ENCODE results near the gene POLR2A.
"Not testable (repeated sequence)": the region's sequence is repeated elsewhere in the genome, so short reads cannot be mapped to it uniquely, and the experiment has no call there.

POLR2A gene

DNA sequence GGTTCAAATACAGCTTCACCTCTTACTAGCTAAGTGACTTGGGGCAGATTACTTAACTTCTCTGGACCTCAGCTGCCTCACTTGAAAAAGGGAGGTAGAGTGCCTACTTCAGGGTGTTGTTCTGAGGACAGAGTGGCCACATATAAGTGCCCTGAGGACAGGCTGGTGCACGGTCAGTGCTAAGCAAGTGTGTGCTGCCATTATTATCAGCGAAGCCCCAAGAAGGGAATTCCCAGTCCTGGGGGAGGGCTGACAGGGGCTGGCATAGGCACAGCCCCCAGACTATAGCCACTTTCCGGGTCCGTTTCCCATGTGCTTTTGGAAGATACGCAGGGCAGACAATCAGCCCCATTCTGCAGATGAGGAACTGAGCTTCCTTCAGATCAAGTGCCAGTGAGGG is 7.2 kb upstream of the POLR2A start:
- TF ChIP-seq, protein P1, sequence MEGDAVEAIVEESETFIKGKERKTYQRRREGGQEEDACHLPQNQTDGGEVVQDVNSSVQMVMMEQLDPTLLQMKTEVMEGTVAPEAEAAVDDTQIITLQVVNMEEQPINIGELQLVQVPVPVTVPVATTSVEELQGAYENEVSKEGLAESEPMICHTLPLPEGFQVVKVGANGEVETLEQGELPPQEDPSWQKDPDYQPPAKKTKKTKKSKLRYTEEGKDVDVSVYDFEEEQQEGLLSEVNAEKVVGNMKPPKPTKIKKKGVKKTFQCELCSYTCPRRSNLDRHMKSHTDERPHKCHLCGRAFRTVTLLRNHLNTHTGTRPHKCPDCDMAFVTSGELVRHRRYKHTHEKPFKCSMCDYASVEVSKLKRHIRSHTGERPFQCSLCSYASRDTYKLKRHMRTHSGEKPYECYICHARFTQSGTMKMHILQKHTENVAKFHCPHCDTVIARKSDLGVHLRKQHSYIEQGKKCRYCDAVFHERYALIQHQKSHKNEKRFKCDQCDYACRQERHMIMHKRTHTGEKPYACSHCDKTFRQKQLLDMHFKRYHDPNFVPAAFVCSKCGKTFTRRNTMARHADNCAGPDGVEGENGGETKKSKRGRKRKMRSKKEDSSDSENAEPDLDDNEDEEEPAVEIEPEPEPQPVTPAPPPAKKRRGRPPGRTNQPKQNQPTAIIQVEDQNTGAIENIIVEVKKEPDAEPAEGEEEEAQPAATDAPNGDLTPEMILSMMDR (conservative IDR thresholded peaks at IDR 0.05; ENCODE audit: low read depth), result no peak
- DNase-seq (ENCODE audit: low spot score), result no peak
- POLR2A ChIA-PET (ENCODE audit: low non-redundant PET), result interaction anchor here (0.5 to 0.6 kb wide), 2 partner anchors 18 to 28 kb away, joined by 3 to 5 read pairs; no protein-coding TSS in a partner anchor
- H3K27ac ChIP-seq, result peak overlapping the region; percentile 99
- CTCF ChIA-PET, result interaction anchor here (0.7 to 4.0 kb wide), 2 partner anchors 25 to 40 kb away, joined by 4 to 19 read pairs; no protein-coding TSS in a partner anchor

DNA sequence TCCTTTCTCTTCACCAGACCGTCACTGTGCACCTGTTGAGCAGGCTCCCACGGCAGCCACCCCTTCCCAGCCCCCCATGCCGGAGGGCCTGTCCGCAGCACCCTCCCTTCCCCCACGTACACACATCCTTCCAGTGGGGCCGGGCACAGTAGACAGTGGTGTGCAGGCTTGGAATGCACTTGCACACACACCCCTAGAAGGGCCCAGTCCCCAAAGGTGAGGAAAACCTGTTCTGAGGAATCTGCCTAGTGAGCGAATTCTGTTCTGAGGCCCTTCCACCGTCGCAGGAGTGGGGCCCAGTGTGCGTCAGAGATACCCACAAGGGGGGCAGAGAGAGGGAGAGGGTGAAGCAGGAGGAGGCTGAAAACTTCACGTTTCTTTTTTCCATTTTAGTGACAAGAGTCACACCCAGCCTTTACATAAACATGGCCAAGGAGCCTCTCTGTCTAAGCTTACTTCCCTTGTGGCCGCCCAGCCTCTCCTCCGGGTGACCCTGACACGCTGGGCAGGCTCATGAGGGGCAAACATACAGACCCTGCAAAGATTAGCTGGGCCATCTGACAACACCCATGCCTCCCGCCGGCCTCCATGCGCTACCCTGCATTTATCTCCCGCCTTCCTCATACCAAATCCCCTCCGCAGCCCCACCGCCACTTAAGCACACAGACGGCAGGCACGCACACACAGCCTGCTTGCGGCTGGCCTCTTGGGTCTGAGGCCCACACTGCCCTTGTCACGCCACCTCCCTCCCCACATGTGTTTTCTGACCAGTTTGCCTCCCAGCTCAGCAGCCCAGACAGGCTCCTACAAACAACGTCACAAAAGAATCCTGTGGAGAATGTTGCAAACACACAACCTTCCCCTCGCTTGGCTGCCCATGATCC is 6.5 kb upstream of the POLR2A start:
- POLR2A ChIA-PET (ENCODE audit: low non-redundant PET), result no interaction called here
- TF ChIP-seq, protein P1 (conservative IDR thresholded peaks at IDR 0.05; ENCODE audit: low read depth), result no peak
- H3K27ac ChIP-seq, result peak overlapping the region; percentile 99
- peak; percentile 40 for DNase-seq (ENCODE audit: low spot score)
- CTCF ChIA-PET, result interaction anchor here (0.7 to 4.0 kb wide), 2 partner anchors 31 to 41 kb away, joined by 3 to 19 read pairs; no protein-coding TSS in a partner anchor

DNA sequence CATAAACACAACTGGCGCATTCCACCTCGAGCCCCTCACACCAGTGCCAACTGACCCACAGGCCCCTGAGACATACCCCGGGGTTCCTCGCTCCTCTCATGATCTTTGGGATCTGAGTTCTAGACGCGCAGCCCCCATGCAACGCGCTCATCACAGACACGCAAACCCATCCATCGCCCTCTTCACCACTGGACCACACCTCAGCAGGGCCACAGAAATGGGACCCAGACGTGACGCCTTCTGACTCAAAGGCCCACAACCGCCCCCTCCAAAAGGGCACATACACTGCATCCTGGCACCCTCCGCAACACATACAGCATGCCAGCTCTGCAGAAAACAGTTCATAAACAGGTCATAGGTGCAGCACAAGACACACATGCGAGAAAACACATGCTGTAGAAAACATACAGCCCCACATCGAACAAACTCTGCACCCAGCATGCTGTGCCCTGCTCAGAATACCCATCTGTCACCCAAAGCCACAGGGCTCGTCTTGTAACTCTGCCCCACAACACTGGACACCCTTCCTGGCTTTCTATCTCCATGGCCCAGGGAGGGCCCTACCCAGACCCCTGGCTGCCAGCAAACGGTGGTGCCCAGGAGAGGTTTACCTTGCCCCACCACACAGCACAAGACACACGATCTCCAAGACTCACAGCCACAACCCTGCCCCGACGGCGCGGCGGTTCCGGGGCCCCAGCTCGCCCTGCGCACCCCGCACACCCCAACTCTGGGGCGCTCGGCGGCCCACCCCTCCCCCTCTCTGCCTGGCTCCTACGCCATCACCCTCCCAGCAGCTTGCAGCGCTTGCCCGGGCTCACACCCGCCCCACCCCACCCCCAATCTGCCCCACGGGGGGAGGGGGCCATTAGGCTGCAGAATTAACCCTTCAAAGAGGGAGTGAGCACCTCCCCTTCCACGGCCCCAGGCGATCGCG is 5.6 kb upstream of the POLR2A start:
- POLR2A ChIA-PET (ENCODE audit: low non-redundant PET), result no interaction called here
- TF ChIP-seq, protein P1 (conservative IDR thresholded peaks at IDR 0.05; ENCODE audit: low read depth), result no peak
- CTCF ChIA-PET, result interaction anchor here (2.2 to 4.0 kb wide), 2 partner anchors 41 to 42 kb away, joined by 14 to 19 read pairs; no protein-coding TSS in a partner anchor
- H3K27ac ChIP-seq, result peak overlapping the region; percentile 99
- DNase-seq (ENCODE audit: low spot score), result peak; percentile 52

DNA sequence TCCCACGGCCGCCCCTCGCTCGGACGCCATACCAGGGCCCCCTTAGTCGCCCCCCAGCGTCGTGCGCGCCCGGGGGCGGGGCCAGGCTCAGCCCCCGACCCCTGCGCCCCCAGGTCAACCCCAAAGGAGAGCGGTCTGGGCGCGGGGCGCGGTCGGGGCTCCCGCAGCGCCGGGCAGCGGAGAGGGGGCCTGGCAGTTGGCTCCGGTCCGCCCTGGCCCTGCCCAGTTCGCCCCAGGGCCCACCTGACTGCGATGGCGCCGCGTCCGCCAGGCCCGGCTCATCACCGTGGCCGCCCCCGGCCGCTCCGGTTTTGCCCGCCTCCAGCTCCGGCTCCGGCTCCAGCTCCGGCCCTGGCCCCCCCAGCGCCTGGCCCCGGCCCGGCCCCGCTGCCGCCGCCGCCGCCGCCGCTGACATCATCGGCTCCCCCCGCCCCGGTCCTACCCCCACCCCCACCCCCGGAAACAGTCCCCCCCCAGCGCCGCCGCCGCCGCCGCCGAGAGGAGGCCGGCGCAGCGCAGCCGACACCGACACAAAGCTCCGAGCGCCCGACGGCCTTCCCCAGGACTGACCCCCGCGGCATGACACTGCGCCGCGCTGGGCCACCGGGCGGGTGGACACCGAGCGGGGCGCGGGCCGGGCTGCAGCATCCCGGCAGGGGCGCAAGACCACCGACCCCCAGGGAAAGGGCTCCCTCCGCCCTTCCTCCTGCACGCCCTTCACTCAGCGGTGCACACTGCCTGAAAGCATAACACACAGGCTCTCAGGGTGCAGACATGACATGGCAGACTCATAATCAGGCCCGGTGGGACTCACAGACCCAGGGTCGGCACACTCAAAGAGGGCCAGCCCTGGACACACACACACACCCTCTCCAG is 4.7 kb upstream of the POLR2A start, which contains the start of gene ZBTB4:
TSS of gene ZBTB4 (minus strand) at position 419 of the 876 bp plus-strand sequence. CDS start 12,830 bp downstream, outside the sequence.
- TF ChIP-seq, protein P1 (conservative IDR thresholded peaks at IDR 0.05; ENCODE audit: low read depth), result no peak
- peak; percentile 55 for DNase-seq (ENCODE audit: low spot score)
- peak within 1 kb of the TSS; percentile 99 for H3K27ac ChIP-seq
- POLR2A ChIA-PET (ENCODE audit: low non-redundant PET), result interaction anchor here (0.6 kb wide), 1 partner anchor 237 kb away, joined by 4 read pairs; the partner anchor contains the start of gene GABARAP
- CTCF ChIA-PET, result interaction anchor here (2.2 kb wide), 1 partner anchor 42 kb away, joined by 14 read pairs; no protein-coding TSS in a partner anchor

DNA sequence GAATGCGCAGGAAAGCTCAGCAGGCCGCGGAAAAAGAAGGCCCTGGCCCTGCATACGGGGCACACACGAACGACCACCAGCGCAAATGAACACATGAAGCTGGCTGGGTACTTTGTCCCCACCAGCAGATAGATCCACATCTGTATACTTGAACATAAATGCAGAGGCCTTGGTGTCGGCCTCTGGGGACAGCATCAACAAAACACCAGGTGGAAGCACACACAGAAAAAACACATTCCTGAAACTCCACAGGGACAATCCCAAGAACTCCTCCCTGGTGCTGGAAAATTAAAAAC is 4.1 kb upstream of the POLR2A start:
- POLR2A ChIA-PET (ENCODE audit: low non-redundant PET), result interaction anchor here (0.5 to 0.6 kb wide), 2 partner anchors 169 to 238 kb away, joined by 4 read pairs; partner anchors contain the start of gene GABARAP
- TF ChIP-seq, protein P1 (conservative IDR thresholded peaks at IDR 0.05; ENCODE audit: low read depth), result no peak
- H3K27ac ChIP-seq, result peak overlapping the region; percentile 99
- CTCF ChIA-PET, result interaction anchor here (2.2 kb wide), 1 partner anchor 43 kb away, joined by 14 read pairs; no protein-coding TSS in a partner anchor
- DNase-seq (ENCODE audit: low spot score), result no peak

DNA sequence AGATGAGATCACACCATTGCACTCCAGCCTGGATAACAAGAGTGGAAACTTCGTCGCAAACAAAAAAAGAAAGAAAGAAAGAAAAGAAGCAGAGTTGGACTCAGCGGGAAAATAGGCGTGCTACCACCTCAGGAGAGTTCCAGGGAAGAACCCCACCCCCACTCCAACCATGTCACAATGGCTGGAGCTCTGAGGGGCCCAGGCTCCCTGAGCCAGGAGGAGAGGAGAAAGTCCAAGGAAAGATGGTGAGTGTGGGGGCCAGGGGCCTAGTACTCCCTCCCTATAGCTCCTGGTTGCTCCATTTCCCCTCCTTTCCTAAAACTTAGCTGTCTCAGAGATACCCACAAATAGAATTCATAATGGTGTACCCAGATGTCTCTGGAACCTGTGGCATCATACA is 2.9 kb upstream of the POLR2A start, which contains the start of gene SLC35G6:
TSS of gene SLC35G6 (plus strand) at position 172 of the 400 bp plus-strand sequence. CDS start at position 243, 71 bp downstream.
- H3K27ac ChIP-seq, result peak within 1 kb of the TSS; percentile 99
- DNase-seq (ENCODE audit: low spot score); POLR2A ChIA-PET (ENCODE audit: low non-redundant PET); CTCF ChIA-PET: not testable (repeated sequence)

DNA sequence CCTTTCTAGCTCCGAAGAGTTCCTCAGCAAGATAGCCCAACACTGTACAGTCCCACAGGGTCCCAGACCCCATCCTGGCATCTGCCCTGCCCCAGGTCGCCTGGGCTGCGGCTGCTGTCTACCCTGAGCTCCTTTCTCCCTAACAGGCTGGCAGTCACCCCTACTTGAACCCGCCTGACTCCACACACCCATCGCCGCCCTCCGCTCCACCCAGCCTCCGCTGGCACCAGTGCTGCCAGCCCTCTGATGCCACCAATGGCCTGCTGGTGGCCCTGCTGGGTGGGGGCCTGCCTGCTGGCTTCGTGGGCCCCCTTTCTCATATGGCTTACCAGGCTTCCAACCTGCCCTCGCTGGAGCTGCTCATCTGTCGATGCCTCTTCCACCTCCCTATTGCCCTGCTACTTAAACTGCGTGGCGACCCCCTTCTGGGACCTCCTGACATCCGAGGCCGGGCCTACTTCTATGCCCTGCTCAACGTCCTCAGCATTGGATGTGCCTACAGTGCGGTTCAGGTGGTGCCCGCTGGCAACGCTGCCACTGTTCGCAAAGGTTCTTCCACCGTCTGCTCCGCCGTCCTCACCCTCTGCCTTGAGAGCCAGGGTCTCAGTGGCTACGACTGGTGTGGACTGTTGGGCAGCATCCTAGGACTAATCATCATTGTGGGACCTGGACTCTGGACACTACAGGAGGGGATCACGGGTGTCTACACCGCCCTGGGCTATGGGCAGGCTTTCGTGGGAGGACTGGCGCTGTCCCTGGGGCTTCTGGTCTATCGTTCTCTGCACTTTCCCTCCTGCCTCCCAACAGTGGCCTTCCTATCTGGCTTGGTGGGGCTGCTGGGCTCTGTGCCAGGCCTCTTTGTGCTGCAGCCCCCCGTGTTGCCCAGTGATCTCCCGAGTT is 2.1 kb upstream of the POLR2A start:
- POLR2A ChIA-PET (ENCODE audit: low non-redundant PET); CTCF ChIA-PET; DNase-seq (ENCODE audit: low spot score): not testable (repeated sequence)
- H3K27ac ChIP-seq, result peak overlapping the region; percentile 99

DNA sequence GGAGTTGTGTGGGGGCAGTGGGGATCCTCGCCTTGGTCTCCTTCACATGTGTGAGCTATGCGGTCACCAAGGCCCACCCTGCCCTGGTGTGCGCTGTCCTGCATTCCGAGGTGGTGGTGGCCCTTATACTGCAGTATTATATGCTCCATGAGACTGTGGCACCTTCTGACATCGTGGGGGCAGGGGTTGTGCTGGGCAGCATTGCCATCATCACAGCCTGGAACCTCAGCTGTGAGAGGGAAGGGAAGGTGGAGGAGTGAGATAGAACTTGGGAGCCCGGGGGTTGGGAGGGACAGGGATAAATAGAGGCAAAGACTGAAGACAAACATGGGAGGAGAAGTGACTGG is 1.5 kb upstream of the POLR2A start:
- CTCF ChIA-PET; DNase-seq (ENCODE audit: low spot score); POLR2A ChIA-PET (ENCODE audit: low non-redundant PET): not testable (repeated sequence)
- peak overlapping the region; percentile 99 for H3K27ac ChIP-seq

Measured in RWPE1 (cell line).